Smooth muscle cell (in vitro differentiated cells): ENCODE results near the gene INTS3. TPM values are rescaled to one million over a fixed set of nuclear protein-coding genes. Genes with fewer than 3 reads are reported as not detected.

Source experiments
- DNase-seq: peaks from one replicate; lab custom pipeline; 2025; ENCODE audit not compliant: unreplicated experiment; lab: John Stamatoyannopoulos, UW
- H2AFZ ChIP-seq: fragments of 200-600 bp; sonication (generic); 2 replicates; pipeline ENCODE4 v1.6.0; 2016; ENCODE audit warnings: antibody characterized with exemption, low read depth, mild to moderate bottlenecking
- H3F3A ChIP-seq: fragments of 200-600 bp; sonication (generic); 2 replicates; pipeline ENCODE4 v1.6.0; 2017; ENCODE audit warnings: antibody characterized with exemption, low read depth
- H3K27ac ChIP-seq: fragments of 200-600 bp; sonication (generic); 2 replicates; pipeline ENCODE4 v1.5.1; 2016; ENCODE audit warnings: low read depth, mild to moderate bottlenecking
- H3K27me3 ChIP-seq: fragments of 200-600 bp; sonication (generic); 2 replicates; pipeline ENCODE4 v1.6.1; 2016; ENCODE audit warnings: low read depth, mild to moderate bottlenecking
- H3K36me3 ChIP-seq: fragments of 200-600 bp; sonication (generic); 2 replicates; pipeline ENCODE4 v1.5.1; 2016; ENCODE audit warnings: low read depth
- H3K4me1 ChIP-seq: fragments of 200-600 bp; sonication (generic); 2 replicates; pipeline ENCODE4 v1.5.1; 2016; ENCODE audit warnings: low read depth
- H3K4me2 ChIP-seq: fragments of 200-600 bp; sonication (generic); 2 replicates; pipeline ENCODE4 v1.6.0; 2016; ENCODE audit warnings: mild to moderate bottlenecking
- H3K4me3 ChIP-seq: fragments of 200-600 bp; sonication (generic); 2 replicates; pipeline ENCODE4 v1.5.1; 2016; ENCODE audit warnings: mild to moderate bottlenecking
- H3K79me2 ChIP-seq: fragments of 200-600 bp; sonication (generic); 2 replicates; pipeline ENCODE4 v1.6.0; 2016; ENCODE audit warnings: low read depth, mild to moderate bottlenecking
- H3K9ac ChIP-seq: fragments of 200-600 bp; sonication (generic); 2 replicates; pipeline ENCODE4 v1.6.0; 2016; ENCODE audit warnings: low read depth
- H3K9me3 ChIP-seq: fragments of 200-600 bp; sonication (generic); replicated peaks from 2 replicates; pipeline ENCODE4 v1.5.1; 2016; ENCODE audit warnings: low read depth
- H4K20me1 ChIP-seq: fragments of 200-600 bp; sonication (generic); 2 replicates; pipeline ENCODE4 v1.6.0; 2016; ENCODE audit warnings: low read depth
- WGBS: methylation state at CpG from one replicate; pipeline ENCODE4 v1.1.7; 2016; ENCODE audit warnings: low lambda C conversion rate; 5-methylcytosine and 5-hydroxymethylcytosine counted together
- polyA plus RNA-seq: library from polyadenylated mRNA; unstranded; fragments of >200 nt; fragmentation: Nextera tagmentation; extraction: Ambion mirVana; gene quantifications from 2 replicates; pipeline ENCODE4 v1.2.1, GENCODE V29; 2016
- total RNA-seq: library from RNA; depleted of rRNA; stranded (reverse); fragments of >200 nt; gene quantifications from 2 replicates; pipeline ENCODE4 v1.2.3, GENCODE V29; 2014
- TF ChIP-seq, protein P1 (sequence below): fragments of 200-600 bp; sonication (generic); IDR thresholded peaks from 2 replicates; pipeline ENCODE4 v1.5.1; 2017; ENCODE audit warnings: borderline replicate concordance, mild to moderate bottlenecking, antibody characterized with exemption; ENCODE audit not compliant: insufficient read depth, poor library complexity, severe bottlenecking

The INTS3 gene
- total and polyA plus RNA-seq, 2 experiments from 2014 or later = 22.3 to 33.6 TPM

DNA sequence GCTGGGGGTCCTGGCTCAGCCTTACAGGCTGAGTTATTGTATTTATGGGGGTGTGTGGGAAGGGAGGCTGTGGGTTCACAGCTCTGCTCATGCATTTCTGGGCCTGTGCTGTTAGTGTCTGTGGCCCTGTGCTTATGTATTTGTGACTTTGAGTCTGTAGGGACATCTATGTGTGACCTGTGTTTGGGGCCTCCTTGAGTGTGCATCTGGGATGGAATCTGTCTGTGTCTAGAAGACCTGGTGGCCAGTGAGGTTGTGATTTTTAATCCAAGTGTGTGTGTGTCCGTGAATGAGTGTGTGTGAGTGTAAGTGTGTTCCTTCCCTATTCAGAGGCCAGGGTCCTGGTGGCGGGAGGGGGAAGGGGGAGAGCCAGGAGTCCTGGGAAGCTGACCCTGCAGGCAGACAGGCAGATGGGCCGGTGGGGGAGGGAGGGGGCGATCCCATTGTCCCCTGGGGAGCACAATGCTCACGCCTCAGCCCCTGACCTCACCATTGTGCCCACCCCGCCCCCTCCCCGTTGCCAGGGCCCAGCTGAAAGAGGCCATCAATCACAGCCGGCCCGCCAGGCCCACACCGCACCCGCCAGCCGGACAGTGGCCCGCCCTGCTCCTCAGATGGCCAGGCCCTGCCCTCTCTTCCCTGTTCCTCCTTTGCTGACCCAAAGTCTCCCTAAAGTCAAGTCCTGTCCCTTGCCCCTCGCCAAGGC lies 66.9 kb downstream of the INTS3 start:
- H4K20me1 ChIP-seq = no peaks in the 10 kb centered on the region
- no peak overlapping the region for H2AFZ ChIP-seq
- H3K27me3 ChIP-seq = no peaks in the 10 kb centered on the region
- H3K4me1 ChIP-seq = peaks cover 23% of the 10 kb centered on the region
- no peak overlapping the region for H3K4me2 ChIP-seq
- peaks cover 9% of the 10 kb centered on the region for H3F3A ChIP-seq
- H3K9me3 ChIP-seq = no peaks in the 10 kb centered on the region
- no peak for DNase-seq
- TF ChIP-seq, protein P1, sequence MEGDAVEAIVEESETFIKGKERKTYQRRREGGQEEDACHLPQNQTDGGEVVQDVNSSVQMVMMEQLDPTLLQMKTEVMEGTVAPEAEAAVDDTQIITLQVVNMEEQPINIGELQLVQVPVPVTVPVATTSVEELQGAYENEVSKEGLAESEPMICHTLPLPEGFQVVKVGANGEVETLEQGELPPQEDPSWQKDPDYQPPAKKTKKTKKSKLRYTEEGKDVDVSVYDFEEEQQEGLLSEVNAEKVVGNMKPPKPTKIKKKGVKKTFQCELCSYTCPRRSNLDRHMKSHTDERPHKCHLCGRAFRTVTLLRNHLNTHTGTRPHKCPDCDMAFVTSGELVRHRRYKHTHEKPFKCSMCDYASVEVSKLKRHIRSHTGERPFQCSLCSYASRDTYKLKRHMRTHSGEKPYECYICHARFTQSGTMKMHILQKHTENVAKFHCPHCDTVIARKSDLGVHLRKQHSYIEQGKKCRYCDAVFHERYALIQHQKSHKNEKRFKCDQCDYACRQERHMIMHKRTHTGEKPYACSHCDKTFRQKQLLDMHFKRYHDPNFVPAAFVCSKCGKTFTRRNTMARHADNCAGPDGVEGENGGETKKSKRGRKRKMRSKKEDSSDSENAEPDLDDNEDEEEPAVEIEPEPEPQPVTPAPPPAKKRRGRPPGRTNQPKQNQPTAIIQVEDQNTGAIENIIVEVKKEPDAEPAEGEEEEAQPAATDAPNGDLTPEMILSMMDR = no peak
- H3K36me3 ChIP-seq = no peaks in the 10 kb centered on the region
- H3K4me3 ChIP-seq = no peak overlapping the region
- H3K27ac ChIP-seq = no peak overlapping the region
- H3K9ac ChIP-seq = no peak overlapping the region
- WGBS = 92% methylated on average over 5 of the region's 14 CpGs
- H3K79me2 ChIP-seq = no peaks in the 10 kb centered on the region

GRCh38 chr1:153795330-153795837 lies 67.5 kb downstream of the INTS3 start:
- Histone ChIP-seq H3K79me2 (no peaks in the 10 kb centered on the region), H3K36me3 (no peaks in the 10 kb centered on the region), H3K9me3 (no peaks in the 10 kb centered on the region), H3K27me3 (no peaks in the 10 kb centered on the region), H3F3A (peaks cover 9% of the 10 kb centered on the region), H2AFZ (no peak overlapping the region), H3K27ac (no peak overlapping the region), H4K20me1 (no peaks in the 10 kb centered on the region), H3K4me2 (no peak overlapping the region), H3K9ac (no peak overlapping the region), H3K4me3 (no peak overlapping the region), H3K4me1 (peaks cover 23% of the 10 kb centered on the region)
- DNase-seq = no peak
- 95% methylated on average over 18 of the region's 18 CpGs for WGBS
- TF ChIP-seq, protein P1 = no peak

GRCh38 chr1:153795934-153796785 lies 68.3 kb downstream of the INTS3 start:
- Histone ChIP-seq H3K36me3 (no peaks in the 10 kb centered on the region), H3F3A (peaks cover 5% of the 10 kb centered on the region), H4K20me1 (no peaks in the 10 kb centered on the region), H3K4me1 (peaks cover 23% of the 10 kb centered on the region), H3K9me3 (no peaks in the 10 kb centered on the region), H3K79me2 (no peaks in the 10 kb centered on the region), H3K9ac (no peak overlapping the region), H3K4me2 (no peak overlapping the region), H2AFZ (no peak overlapping the region), H3K27me3 (no peaks in the 10 kb centered on the region), H3K4me3 (no peak overlapping the region), H3K27ac (no peak overlapping the region)
- no peak for DNase-seq
- TF ChIP-seq, protein P1 = no peak
- WGBS = 86% methylated on average over 9 of the region's 9 CpGs
